C4-2B (cell line): ENCODE results near the gene C4orf50.

ENCODE experiments used
- H3K27ac ChIP-seq: fragments of 450-650 bp; 2 replicates; pipeline ENCODE4 v1.5.1; 2017
- ZFX ChIP-seq: fragments of 450-650 bp; IDR thresholded peaks from 2 replicates; pipeline ENCODE4 v1.6.1; 2017
- TF ChIP-seq, protein P1 (sequence below): fragments of 450-650 bp; conservative IDR thresholded peaks from 2 replicates; pipeline ENCODE4 v1.5.1; 2017; ENCODE audit warnings: mild to moderate bottlenecking

Gene C4orf50

GRCh38 chr4:5960252-5960880 is 57.9 kb downstream of the C4orf50 start:
- TF ChIP-seq ZFX, result no peak
- TF ChIP-seq, protein P1, sequence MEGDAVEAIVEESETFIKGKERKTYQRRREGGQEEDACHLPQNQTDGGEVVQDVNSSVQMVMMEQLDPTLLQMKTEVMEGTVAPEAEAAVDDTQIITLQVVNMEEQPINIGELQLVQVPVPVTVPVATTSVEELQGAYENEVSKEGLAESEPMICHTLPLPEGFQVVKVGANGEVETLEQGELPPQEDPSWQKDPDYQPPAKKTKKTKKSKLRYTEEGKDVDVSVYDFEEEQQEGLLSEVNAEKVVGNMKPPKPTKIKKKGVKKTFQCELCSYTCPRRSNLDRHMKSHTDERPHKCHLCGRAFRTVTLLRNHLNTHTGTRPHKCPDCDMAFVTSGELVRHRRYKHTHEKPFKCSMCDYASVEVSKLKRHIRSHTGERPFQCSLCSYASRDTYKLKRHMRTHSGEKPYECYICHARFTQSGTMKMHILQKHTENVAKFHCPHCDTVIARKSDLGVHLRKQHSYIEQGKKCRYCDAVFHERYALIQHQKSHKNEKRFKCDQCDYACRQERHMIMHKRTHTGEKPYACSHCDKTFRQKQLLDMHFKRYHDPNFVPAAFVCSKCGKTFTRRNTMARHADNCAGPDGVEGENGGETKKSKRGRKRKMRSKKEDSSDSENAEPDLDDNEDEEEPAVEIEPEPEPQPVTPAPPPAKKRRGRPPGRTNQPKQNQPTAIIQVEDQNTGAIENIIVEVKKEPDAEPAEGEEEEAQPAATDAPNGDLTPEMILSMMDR, result no peak
- H3K27ac ChIP-seq, result no peak overlapping the region

- no peak for TF ChIP-seq ZFX
- TF ChIP-seq, protein P1, result no peak
- H3K27ac ChIP-seq, result no peak overlapping the region
Measured at GRCh38 chr4:5959211-5959982, 58.8 kb downstream of the C4orf50 start.

DNA sequence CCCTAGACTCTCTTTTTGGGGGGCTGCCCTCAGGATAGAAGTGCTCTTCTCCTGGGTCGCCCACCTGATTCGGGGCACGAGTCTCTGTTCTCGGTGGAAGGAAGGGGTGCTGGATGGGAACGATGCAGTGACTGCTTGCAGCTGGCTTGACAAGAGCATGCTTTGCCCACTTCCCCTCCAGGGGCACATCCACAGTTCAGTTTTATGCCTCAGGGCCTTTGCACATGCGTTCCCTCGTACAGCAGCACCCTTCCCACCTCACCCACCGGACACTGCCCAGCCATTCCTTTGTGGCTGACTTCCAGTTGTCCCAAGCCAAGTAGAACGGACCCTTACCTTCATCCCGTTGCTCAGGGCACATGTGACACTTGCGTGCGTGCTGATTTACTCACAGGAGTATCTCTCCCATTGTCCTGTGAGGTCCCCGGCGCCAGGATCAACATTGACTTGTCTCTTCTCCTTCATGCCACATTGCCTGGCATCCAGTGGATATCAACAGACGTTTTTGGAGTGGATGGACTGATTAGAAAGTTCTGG is 60.0 kb downstream of the C4orf50 start:
- TF ChIP-seq ZFX, result no peak
- TF ChIP-seq, protein P1, result no peak
- H3K27ac ChIP-seq, result no peak overlapping the region

DNA sequence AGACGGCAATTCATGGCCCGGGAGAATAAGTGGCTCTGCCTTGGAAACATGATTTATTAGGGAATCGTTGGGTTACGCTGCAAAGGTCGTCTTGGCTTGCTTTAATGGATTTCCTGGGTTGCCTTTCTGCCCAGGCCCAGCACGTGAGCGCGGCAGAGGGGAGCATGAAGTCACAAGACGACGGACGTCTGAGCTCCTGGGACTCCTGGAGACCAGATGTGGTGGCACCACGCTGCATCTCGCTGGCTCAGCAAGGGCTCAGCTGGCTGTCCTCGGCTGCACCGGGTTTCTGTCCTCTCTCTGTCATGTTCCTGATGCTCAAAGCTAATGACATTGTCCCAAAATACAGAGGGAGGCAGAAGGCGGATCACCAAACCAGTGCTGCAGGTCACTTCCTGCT is 61.2 kb downstream of the C4orf50 start:
- TF ChIP-seq, protein P1, result no peak
- no peak for TF ChIP-seq ZFX
- no peak overlapping the region for H3K27ac ChIP-seq

DNA sequence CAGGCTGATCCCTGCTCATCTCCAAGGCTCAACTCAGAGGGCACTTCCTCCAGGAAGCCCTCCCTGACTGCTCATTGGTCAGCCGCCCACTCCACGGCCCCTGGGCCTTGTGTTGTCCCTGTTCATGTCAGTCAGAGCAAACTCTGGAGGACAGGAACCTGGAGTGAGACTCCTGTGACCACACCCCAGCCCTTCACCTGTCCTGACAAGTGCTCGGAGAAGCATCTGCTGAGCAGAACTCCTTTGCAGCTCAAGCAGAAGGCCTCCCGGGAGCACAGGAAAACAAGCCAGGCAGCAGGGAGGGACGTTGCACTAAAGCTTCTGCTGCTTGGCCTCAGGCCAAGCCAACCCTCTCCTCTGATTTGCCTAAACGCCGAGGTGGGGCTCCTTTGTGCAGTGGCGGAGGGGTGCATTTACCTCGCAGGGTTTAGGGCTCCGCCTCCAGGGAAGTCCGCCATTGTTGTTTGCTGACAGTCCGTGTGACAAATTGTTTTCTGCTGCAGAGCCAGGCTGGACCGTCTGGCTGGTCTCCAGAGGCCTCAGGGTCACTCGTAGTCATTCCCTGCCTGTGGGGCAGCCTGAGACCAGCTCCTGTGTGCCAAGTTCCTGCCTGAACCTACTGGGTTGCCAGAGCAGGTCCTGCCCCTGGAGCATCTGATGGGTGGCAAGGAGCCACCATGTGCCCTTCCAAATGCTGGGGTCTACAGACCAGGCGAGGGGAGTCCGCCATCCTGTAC is 61.8 kb downstream of the C4orf50 start:
- no peak overlapping the region for H3K27ac ChIP-seq
- no peak for TF ChIP-seq ZFX
- TF ChIP-seq, protein P1, result no peak

DNA sequence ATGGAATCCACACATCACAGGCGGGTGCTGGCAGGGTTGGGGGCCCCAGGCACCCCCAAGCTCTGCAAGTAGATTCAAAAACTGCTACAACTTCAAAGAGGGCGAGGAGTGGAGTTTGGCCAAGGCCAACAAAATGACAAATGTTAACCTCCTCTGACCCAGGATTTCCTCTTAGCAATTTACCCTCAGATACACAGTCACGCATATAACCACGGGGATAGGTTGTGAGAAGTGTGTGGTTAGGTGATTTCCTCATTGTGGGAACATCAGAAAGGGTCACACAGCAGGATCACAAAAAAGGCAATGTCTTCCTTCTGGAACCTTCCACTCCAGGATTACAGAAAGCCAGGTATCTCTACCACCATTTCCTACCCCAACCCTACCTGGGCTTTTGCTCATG is 62.4 kb downstream of the C4orf50 start:
- H3K27ac ChIP-seq, result no peak overlapping the region
- TF ChIP-seq, protein P1, result no peak
- TF ChIP-seq ZFX, result no peak

DNA sequence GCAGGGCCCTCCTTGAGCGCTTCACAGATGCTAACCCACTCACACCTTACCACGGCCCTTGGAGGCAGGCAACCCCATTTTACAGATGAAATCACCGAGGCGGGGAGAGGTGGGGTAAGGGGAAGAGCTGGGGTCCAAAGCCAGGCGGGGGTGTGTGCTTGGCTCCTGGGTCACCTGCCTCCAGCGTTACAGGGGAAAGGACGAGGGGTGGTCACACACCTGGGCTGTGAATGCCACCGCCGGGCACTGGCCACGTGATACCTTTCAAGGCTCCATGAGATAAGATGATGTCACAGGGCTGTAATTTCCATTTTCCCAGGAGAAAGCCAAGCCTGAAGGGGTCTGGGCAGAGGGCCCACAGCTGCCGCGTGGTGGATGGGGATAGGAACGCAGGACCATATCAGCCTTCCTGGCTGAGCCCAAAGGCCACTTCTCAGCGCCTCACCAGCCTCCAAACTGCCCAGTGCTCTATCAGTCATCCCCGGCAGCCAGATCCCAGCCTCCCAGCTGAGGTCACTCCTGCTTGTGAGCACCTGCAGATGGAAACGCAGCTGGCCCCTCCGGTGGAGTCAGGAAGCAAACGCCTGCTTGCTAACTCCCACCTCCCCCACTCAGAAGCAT is 62.9 kb downstream of the C4orf50 start:
- TF ChIP-seq ZFX, result no peak
- TF ChIP-seq, protein P1, result no peak
- no peak overlapping the region for H3K27ac ChIP-seq
